GM12891 (cell line): Measurements from ENCODE around the gene OPALIN.

Experiments used
- POLR2A ChIP-seq: IDR thresholded peaks from 2 replicates; pipeline ENCODE4 v1.6.1; 2011; ENCODE audit warnings: low read depth, low read length, control low read depth
- POLR2AphosphoS5 ChIP-seq: IDR thresholded peaks from 2 replicates; pipeline ENCODE4 v1.6.1; 2011; ENCODE audit warnings: low read depth, low read length, control low read depth
- SPI1 ChIP-seq: IDR thresholded peaks from 2 replicates; pipeline ENCODE4 v1.6.1; 2011; ENCODE audit warnings: low read depth, low read length, control low read depth
- TAF1 ChIP-seq: IDR thresholded peaks from 2 replicates; pipeline ENCODE4 v1.6.1; 2011; ENCODE audit warnings: low read depth, low read length, control low read depth

GRCh38 chr10:96301616-96302015 lies 57.2 kb downstream of the OPALIN start:
- TF ChIP-seq POLR2A = no peak
- no peak for TF ChIP-seq POLR2AphosphoS5
- TF ChIP-seq TAF1 = no peak
- TF ChIP-seq SPI1 = no peak
